Chondrocyte (in vitro differentiated cells): ENCODE measurements around the gene UBE4B. TPM values are rescaled to one million over a fixed set of nuclear protein-coding genes. Genes with fewer than 3 reads are reported as not detected.

ENCODE experiments used
- DNase-seq: peaks from one replicate; pipeline ENCODE4 v3.0.0; 2021; ENCODE audit warnings: mixed read lengths, low spot score
- H3K27ac Mint-ChIP-seq: one replicate; pipeline ENCODE4 v1.8.0; 2021; ENCODE audit warnings: mild to moderate bottlenecking, moderate library complexity, mixed read lengths; ENCODE audit not compliant: unreplicated experiment
- H3K27me3 Mint-ChIP-seq: 2 replicates; pipeline ENCODE4 v1.8.0; 2021; ENCODE audit warnings: low read depth, mixed read lengths
- H3K36me3 Mint-ChIP-seq: 2 replicates; pipeline ENCODE4 v1.8.0; 2021; ENCODE audit warnings: low read depth, mixed read lengths
- H3K4me1 Mint-ChIP-seq: 2 replicates; pipeline ENCODE4 v1.8.0; 2021; ENCODE audit warnings: low read depth, mild to moderate bottlenecking, mixed read lengths
- H3K4me3 Mint-ChIP-seq: one replicate; pipeline ENCODE4 v1.8.0; 2021; ENCODE audit warnings: mild to moderate bottlenecking, moderate library complexity, mixed read lengths; ENCODE audit not compliant: unreplicated experiment
- H3K9me3 Mint-ChIP-seq: 2 replicates; pipeline ENCODE4 v1.8.0; 2021; ENCODE audit warnings: low read depth, mixed read lengths
- total RNA-seq: library from RNA; stranded (reverse); gene quantifications from 3 replicates; pipeline ENCODE4 v1.2.1, GENCODE V29; 2021
- TF ChIP-seq, protein P1 (sequence below): fragments of 200-600 bp; sonication (generic); IDR thresholded peaks from 2 replicates; pipeline ENCODE4 v1.5.0; 2021; ENCODE audit warnings: antibody characterized with exemption, mild to moderate bottlenecking, moderate library complexity

UBE4B gene
- total RNA-seq, 1 donor from 2014 or later: 47.1 TPM

DNA sequence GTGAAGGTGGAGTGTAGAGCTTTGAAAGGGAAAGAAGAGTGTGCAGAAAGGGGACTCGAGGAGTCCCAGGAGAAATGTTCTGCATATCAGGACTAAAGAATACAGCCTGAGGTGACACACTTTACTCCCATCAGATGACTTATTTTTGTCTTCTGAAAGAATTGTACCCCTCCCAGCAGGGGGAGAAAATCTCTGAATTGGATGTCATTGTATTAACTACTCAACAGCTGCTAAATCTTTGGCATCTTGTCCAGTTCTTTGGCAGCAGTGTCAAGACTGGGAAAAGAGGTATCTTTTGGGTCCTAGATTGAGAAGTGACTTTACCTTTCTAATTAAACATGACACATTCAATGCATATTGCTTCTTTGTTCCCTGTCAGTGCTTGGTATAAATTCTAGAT lies 18.9 kb downstream of the UBE4B start:
- DNase-seq: no peak
- H3K9me3 Mint-ChIP-seq: no peaks in the 10 kb centered on the region
- H3K27me3 Mint-ChIP-seq: no peaks in the 10 kb centered on the region
- no peak overlapping the region for H3K27ac Mint-ChIP-seq
- peaks cover 2% of the 10 kb centered on the region for H3K36me3 Mint-ChIP-seq
- TF ChIP-seq, protein P1, sequence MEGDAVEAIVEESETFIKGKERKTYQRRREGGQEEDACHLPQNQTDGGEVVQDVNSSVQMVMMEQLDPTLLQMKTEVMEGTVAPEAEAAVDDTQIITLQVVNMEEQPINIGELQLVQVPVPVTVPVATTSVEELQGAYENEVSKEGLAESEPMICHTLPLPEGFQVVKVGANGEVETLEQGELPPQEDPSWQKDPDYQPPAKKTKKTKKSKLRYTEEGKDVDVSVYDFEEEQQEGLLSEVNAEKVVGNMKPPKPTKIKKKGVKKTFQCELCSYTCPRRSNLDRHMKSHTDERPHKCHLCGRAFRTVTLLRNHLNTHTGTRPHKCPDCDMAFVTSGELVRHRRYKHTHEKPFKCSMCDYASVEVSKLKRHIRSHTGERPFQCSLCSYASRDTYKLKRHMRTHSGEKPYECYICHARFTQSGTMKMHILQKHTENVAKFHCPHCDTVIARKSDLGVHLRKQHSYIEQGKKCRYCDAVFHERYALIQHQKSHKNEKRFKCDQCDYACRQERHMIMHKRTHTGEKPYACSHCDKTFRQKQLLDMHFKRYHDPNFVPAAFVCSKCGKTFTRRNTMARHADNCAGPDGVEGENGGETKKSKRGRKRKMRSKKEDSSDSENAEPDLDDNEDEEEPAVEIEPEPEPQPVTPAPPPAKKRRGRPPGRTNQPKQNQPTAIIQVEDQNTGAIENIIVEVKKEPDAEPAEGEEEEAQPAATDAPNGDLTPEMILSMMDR: no peak
- peaks cover 36% of the 10 kb centered on the region for H3K4me1 Mint-ChIP-seq
- no peak overlapping the region for H3K4me3 Mint-ChIP-seq

GRCh38 chr1:10052347-10052746 lies 19.6 kb downstream of the UBE4B start:
- no peak overlapping the region for H3K27ac Mint-ChIP-seq
- no peaks in the 10 kb centered on the region for H3K9me3 Mint-ChIP-seq
- peaks cover 35% of the 10 kb centered on the region for H3K4me1 Mint-ChIP-seq
- no peak for DNase-seq
- TF ChIP-seq, protein P1: no peak
- no peaks in the 10 kb centered on the region for H3K27me3 Mint-ChIP-seq
- peaks cover 2% of the 10 kb centered on the region for H3K36me3 Mint-ChIP-seq
- H3K4me3 Mint-ChIP-seq: no peak overlapping the region

DNA sequence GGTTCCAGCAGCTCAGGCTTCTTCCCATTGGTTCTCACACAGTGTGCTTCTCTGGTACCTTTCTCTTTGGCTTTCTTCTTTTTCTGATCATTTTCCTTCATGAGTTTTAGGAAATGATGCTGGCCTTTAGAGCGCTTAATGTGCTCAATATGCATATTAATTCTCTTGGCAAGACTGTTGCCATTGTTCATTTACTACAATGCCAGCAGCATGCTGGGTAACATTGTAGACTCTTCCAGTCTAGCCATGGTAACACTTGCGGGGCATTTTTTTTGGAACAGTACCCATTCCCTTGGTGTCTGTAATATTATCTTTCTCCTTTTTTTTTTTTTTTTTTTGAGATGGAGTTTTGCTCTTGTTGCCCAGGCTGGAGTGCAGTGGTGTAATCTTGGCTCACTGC lies 21.7 kb downstream of the UBE4B start:
- DNase-seq: no peak
- H3K27me3 Mint-ChIP-seq: no peaks in the 10 kb centered on the region
- TF ChIP-seq, protein P1: no peak
- no peak overlapping the region for H3K4me3 Mint-ChIP-seq
- H3K4me1 Mint-ChIP-seq: peaks cover 43% of the 10 kb centered on the region
- H3K36me3 Mint-ChIP-seq: no peaks in the 10 kb centered on the region
- H3K27ac Mint-ChIP-seq: peak overlapping the region; percentile 17
- H3K9me3 Mint-ChIP-seq: no peaks in the 10 kb centered on the region

DNA sequence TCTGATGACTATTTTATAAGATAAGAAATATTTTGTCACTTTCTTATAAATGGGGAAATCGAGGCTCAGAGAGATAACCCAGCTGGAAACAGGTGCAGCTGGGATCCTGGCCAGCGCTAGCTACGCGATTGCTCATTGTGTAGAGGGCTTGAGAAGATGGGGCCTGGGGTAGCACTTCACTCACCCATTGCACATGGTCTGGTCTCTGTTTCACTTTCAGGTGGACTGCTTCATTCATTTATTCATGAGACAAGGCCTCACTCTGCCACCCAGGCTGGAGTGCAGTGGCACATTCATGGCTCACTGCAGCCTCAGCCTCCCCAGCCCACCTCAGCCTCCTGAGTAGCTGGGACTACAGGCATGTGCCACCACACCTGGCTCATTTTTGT lies 23.8 kb downstream of the UBE4B start:
- Mint-ChIP-seq H3K4me3 (no peak overlapping the region), H3K27ac (peak overlapping the region; percentile 97), H3K27me3 (no peaks in the 10 kb centered on the region), H3K36me3 (no peaks in the 10 kb centered on the region), H3K9me3 (no peaks in the 10 kb centered on the region), H3K4me1 (peaks cover 43% of the 10 kb centered on the region)
- TF ChIP-seq, protein P1: no peak
- no peak for DNase-seq

GRCh38 chr1:10057343-10057742 lies 24.6 kb downstream of the UBE4B start:
- Mint-ChIP-seq H3K9me3 (no peaks in the 10 kb centered on the region), H3K27ac (peak overlapping the region; percentile 95), H3K36me3 (no peaks in the 10 kb centered on the region), H3K27me3 (no peaks in the 10 kb centered on the region), H3K4me3 (peak overlapping the region; percentile 21), H3K4me1 (peaks cover 41% of the 10 kb centered on the region)
- no peak for DNase-seq
- TF ChIP-seq, protein P1: no peak
